ENCODE data around the gene ZFPM1.

- TF ChIP-seq, protein P1, sequence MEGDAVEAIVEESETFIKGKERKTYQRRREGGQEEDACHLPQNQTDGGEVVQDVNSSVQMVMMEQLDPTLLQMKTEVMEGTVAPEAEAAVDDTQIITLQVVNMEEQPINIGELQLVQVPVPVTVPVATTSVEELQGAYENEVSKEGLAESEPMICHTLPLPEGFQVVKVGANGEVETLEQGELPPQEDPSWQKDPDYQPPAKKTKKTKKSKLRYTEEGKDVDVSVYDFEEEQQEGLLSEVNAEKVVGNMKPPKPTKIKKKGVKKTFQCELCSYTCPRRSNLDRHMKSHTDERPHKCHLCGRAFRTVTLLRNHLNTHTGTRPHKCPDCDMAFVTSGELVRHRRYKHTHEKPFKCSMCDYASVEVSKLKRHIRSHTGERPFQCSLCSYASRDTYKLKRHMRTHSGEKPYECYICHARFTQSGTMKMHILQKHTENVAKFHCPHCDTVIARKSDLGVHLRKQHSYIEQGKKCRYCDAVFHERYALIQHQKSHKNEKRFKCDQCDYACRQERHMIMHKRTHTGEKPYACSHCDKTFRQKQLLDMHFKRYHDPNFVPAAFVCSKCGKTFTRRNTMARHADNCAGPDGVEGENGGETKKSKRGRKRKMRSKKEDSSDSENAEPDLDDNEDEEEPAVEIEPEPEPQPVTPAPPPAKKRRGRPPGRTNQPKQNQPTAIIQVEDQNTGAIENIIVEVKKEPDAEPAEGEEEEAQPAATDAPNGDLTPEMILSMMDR (IDR thresholded peaks at IDR 0.05; ENCODE audit: insufficient read depth, low read length, poor library complexity, severe bottlenecking): no peak
- no peak for TF ChIP-seq EZH2phosphoT487 (conservative IDR thresholded peaks at IDR 0.05; ENCODE audit: low read length)
These were observed 5.1 kb downstream of the ZFPM1 start for GRCh38 chr16:88458039-88458772.

All from SU-DHL-6 (cell line).